Smooth muscle cell (in vitro differentiated cells): ENCODE results near the gene IQCN. TPM values are rescaled to one million over a fixed set of nuclear protein-coding genes. Genes with fewer than 3 reads are reported as not detected.
"Not testable (repeated sequence)": the region's sequence is repeated elsewhere in the genome, so short reads cannot be mapped to it uniquely, and the experiment has no call there.

Experiments used
- DNase-seq: peaks from one replicate; lab custom pipeline; 2025; ENCODE audit not compliant: unreplicated experiment; lab: John Stamatoyannopoulos, UW
- H2AFZ ChIP-seq: fragments of 200-600 bp; sonication (generic); 2 replicates; pipeline ENCODE4 v1.6.0; 2016; ENCODE audit warnings: antibody characterized with exemption, low read depth, mild to moderate bottlenecking
- H3F3A ChIP-seq: fragments of 200-600 bp; sonication (generic); 2 replicates; pipeline ENCODE4 v1.6.0; 2017; ENCODE audit warnings: antibody characterized with exemption, low read depth
- H3K27ac ChIP-seq: fragments of 200-600 bp; sonication (generic); 2 replicates; pipeline ENCODE4 v1.5.1; 2016; ENCODE audit warnings: low read depth, mild to moderate bottlenecking
- H3K27me3 ChIP-seq: fragments of 200-600 bp; sonication (generic); 2 replicates; pipeline ENCODE4 v1.6.1; 2016; ENCODE audit warnings: low read depth, mild to moderate bottlenecking
- H3K36me3 ChIP-seq: fragments of 200-600 bp; sonication (generic); 2 replicates; pipeline ENCODE4 v1.5.1; 2016; ENCODE audit warnings: low read depth
- H3K4me1 ChIP-seq: fragments of 200-600 bp; sonication (generic); 2 replicates; pipeline ENCODE4 v1.5.1; 2016; ENCODE audit warnings: low read depth
- H3K4me2 ChIP-seq: fragments of 200-600 bp; sonication (generic); 2 replicates; pipeline ENCODE4 v1.6.0; 2016; ENCODE audit warnings: mild to moderate bottlenecking
- H3K4me3 ChIP-seq: fragments of 200-600 bp; sonication (generic); 2 replicates; pipeline ENCODE4 v1.5.1; 2016; ENCODE audit warnings: mild to moderate bottlenecking
- H3K79me2 ChIP-seq: fragments of 200-600 bp; sonication (generic); 2 replicates; pipeline ENCODE4 v1.6.0; 2016; ENCODE audit warnings: low read depth, mild to moderate bottlenecking
- H3K9ac ChIP-seq: fragments of 200-600 bp; sonication (generic); 2 replicates; pipeline ENCODE4 v1.6.0; 2016; ENCODE audit warnings: low read depth
- H3K9me3 ChIP-seq: fragments of 200-600 bp; sonication (generic); replicated peaks from 2 replicates; pipeline ENCODE4 v1.5.1; 2016; ENCODE audit warnings: low read depth
- H4K20me1 ChIP-seq: fragments of 200-600 bp; sonication (generic); 2 replicates; pipeline ENCODE4 v1.6.0; 2016; ENCODE audit warnings: low read depth
- CTCF ChIP-seq: fragments of 200-600 bp; sonication (generic); IDR thresholded peaks from 2 replicates; pipeline ENCODE4 v1.5.1; 2017; ENCODE audit warnings: borderline replicate concordance, mild to moderate bottlenecking, antibody characterized with exemption; ENCODE audit not compliant: insufficient read depth, poor library complexity, severe bottlenecking
- WGBS: methylation state at CpG from one replicate; pipeline ENCODE4 v1.1.7; 2016; ENCODE audit warnings: low lambda C conversion rate; 5-methylcytosine and 5-hydroxymethylcytosine counted together
- microRNA-seq: library from miRNA; unstranded; fragments of <30 nt; microRNA quantifications from one replicate; pipeline ENCODE4, GENCODE V29; 2016; ENCODE audit warnings: borderline number of aligned reads
- polyA plus RNA-seq: library from polyadenylated mRNA; unstranded; fragments of >200 nt; fragmentation: Nextera tagmentation; extraction: Ambion mirVana; gene quantifications from 2 replicates; pipeline ENCODE4 v1.2.1, GENCODE V29; 2016
- small RNA-seq: library from RNA; depleted of rRNA; stranded (forward); fragments of <200 nt; gene quantifications from one replicate; pipeline ENCODE3, GENCODE V24; 2014
- total RNA-seq: library from RNA; depleted of rRNA; stranded (reverse); fragments of >200 nt; gene quantifications from 2 replicates; pipeline ENCODE4 v1.2.3, GENCODE V29; 2014

IQCN gene
- total and polyA plus RNA-seq, 2 experiments from 2014 or later = 2.5 to 4.9 TPM

GRCh38 chr19:18211683-18212082 lies 62.6 kb downstream of the IQCN start:
- Histone ChIP-seq H3K4me3 (no peak overlapping the region), H2AFZ (no peak overlapping the region), H4K20me1 (no peaks in the 10 kb centered on the region), H3K27ac (no peak overlapping the region), H3K4me1 (no peaks in the 10 kb centered on the region), H3K36me3 (no peaks in the 10 kb centered on the region), H3K9ac (no peak overlapping the region), H3K4me2 (no peak overlapping the region), H3K9me3 (no peaks in the 10 kb centered on the region), H3K79me2 (no peaks in the 10 kb centered on the region), H3F3A (no peaks in the 10 kb centered on the region), H3K27me3 (no peaks in the 10 kb centered on the region)
- WGBS = 90% methylated on average over 14 of the region's 14 CpGs
- DNase-seq = no peak
- TF ChIP-seq CTCF = no peak

GRCh38 chr19:18209912-18210311 lies 64.3 kb downstream of the IQCN start:
- H3K4me3 ChIP-seq, H3K9ac ChIP-seq, H3K9me3 ChIP-seq, H3K36me3 ChIP-seq, H2AFZ ChIP-seq, H3K27me3 ChIP-seq, H3F3A ChIP-seq, H4K20me1 ChIP-seq, H3K4me2 ChIP-seq, H3K79me2 ChIP-seq, DNase-seq, H3K27ac ChIP-seq: not testable (repeated sequence)
- 95% methylated on average over 5 of the region's 5 CpGs for WGBS
- peaks cover 11% of the 10 kb centered on the region for H3K4me1 ChIP-seq

GRCh38 chr19:18208098-18208951 lies 65.9 kb downstream of the IQCN start:
- WGBS = 36% methylated on average over 32 of the region's 32 CpGs
- Histone ChIP-seq H3K27me3 (no peaks in the 10 kb centered on the region), H3K9ac (no peak overlapping the region), H3K4me2 (no peak overlapping the region), H3K27ac (no peak overlapping the region), H2AFZ (no peak overlapping the region), H3K79me2 (no peaks in the 10 kb centered on the region), H4K20me1 (peaks cover 1% of the 10 kb centered on the region), H3K4me1 (peaks cover 12% of the 10 kb centered on the region), H3K36me3 (no peaks in the 10 kb centered on the region), H3K4me3 (no peak overlapping the region), H3F3A (peaks cover 7% of the 10 kb centered on the region), H3K9me3 (no peaks in the 10 kb centered on the region)
- DNase-seq = no peak
- TF ChIP-seq CTCF = peak; percentile 52

Small RNA genes lying within 50 kb of the gene (microRNA-seq; reads per million reads assigned to microRNA genes)
- 18.1 reads per million, percentile 25 among the genes with 10 or more reads in this experiment for gene MIR3188

Small RNA genes lying within 50 kb of the gene (small RNA-seq; reads per million reads assigned to genes)
- 0.11 reads per million for gene MIR3188
- gene RPL39P38 = not detected

Other genes with a start within 250 kb of the IQCN start
- not detected in 2 replicates for gene IL12RB1, start 187.5 kb downstream of the IQCN start, total RNA-seq
- gene IL12RB1, start 187.5 kb downstream of the IQCN start, polyA plus RNA-seq = not detected in 2 replicates
- gene MAST3, start 176.7 kb downstream of the IQCN start, total RNA-seq = 3.6 and 4.3 TPM in 2 replicates
- 4.3 and 10.3 TPM in 2 replicates for gene MAST3, start 176.7 kb downstream of the IQCN start, polyA plus RNA-seq
- gene PIK3R2, start 121.3 kb downstream of the IQCN start, total RNA-seq = 22.2 and 22.9 TPM in 2 replicates
- gene PIK3R2, start 121.3 kb downstream of the IQCN start, polyA plus RNA-seq = 37.1 and 50.1 TPM in 2 replicates
- gene IFI30, start 100.6 kb downstream of the IQCN start, total RNA-seq = 0.67 and 2.9 TPM in 2 replicates
- 0.64 and 0.87 TPM in 2 replicates for gene IFI30, start 100.6 kb downstream of the IQCN start, polyA plus RNA-seq
- 11.6 and 13.1 TPM in 2 replicates for gene MPV17L2, start 81.2 kb downstream of the IQCN start, total RNA-seq
- gene MPV17L2, start 81.2 kb downstream of the IQCN start, polyA plus RNA-seq = 27.1 and 28.7 TPM in 2 replicates
- gene RAB3A, start 70.4 kb downstream of the IQCN start, total RNA-seq = 1.4 and 4.9 TPM in 2 replicates
- 3.6 and 3.7 TPM in 2 replicates for gene RAB3A, start 70.4 kb downstream of the IQCN start, polyA plus RNA-seq
- 1.1 and 3.1 TPM in 2 replicates for gene PDE4C, start 48.0 kb downstream of the IQCN start, total RNA-seq
- 1.7 and 1.9 TPM in 2 replicates for gene PDE4C, start 48.0 kb downstream of the IQCN start, polyA plus RNA-seq
- gene JUND, start 7.2 kb upstream of the IQCN start, total RNA-seq = 79.9 and 164 TPM in 2 replicates
- gene JUND, start 7.2 kb upstream of the IQCN start, polyA plus RNA-seq = 464 and 497 TPM in 2 replicates
- gene LSM4, start 48.6 kb upstream of the IQCN start, total RNA-seq = 116 and 121 TPM in 2 replicates
- gene LSM4, start 48.6 kb upstream of the IQCN start, polyA plus RNA-seq = 156 and 177 TPM in 2 replicates
- gene PGPEP1, start 66.1 kb upstream of the IQCN start, total RNA-seq = 11.1 and 11.7 TPM in 2 replicates
- 4.5 and 8.7 TPM in 2 replicates for gene PGPEP1, start 66.1 kb upstream of the IQCN start, polyA plus RNA-seq
- gene GDF15, start 111.7 kb upstream of the IQCN start, total RNA-seq = 18.8 and 30.9 TPM in 2 replicates
- gene GDF15, start 111.7 kb upstream of the IQCN start, polyA plus RNA-seq = 40.4 and 42.8 TPM in 2 replicates
- 0.67 TPM in 1 of 2 replicates, not detected in the other for gene LRRC25, start 123.2 kb upstream of the IQCN start, total RNA-seq
- gene LRRC25, start 123.2 kb upstream of the IQCN start, polyA plus RNA-seq = 0.34 TPM in 1 of 2 replicates, not detected in the other
- gene SSBP4, start 144.9 kb upstream of the IQCN start, total RNA-seq = 36.0 and 44.1 TPM in 2 replicates
- gene SSBP4, start 144.9 kb upstream of the IQCN start, polyA plus RNA-seq = 124 and 133 TPM in 2 replicates
- 16.4 and 60.1 TPM in 2 replicates for gene ISYNA1, start 163.7 kb upstream of the IQCN start, total RNA-seq
- 56.9 and 89.5 TPM in 2 replicates for gene ISYNA1, start 163.7 kb upstream of the IQCN start, polyA plus RNA-seq
- 10.5 and 12.8 TPM in 2 replicates for gene ELL, start 247.6 kb upstream of the IQCN start, total RNA-seq
- gene ELL, start 247.6 kb upstream of the IQCN start, polyA plus RNA-seq = 15.2 and 31.7 TPM in 2 replicates